ENCODE results near the gene PTGIR. TPM values are rescaled to one million over a fixed set of nuclear protein-coding genes. Genes with fewer than 3 reads are reported as not detected.

Gene PTGIR
- total and polyA plus RNA-seq, 4 experiments from 2014 or later: 0.11 to 1.9 (median 0.89) TPM

GRCh38 chr19:46609511-46610412, 15.1 kb downstream of the PTGIR start:
- peaks cover 49% of the 10 kb centered on the region for H3K36me3 ChIP-seq (ENCODE audit: insufficient read depth, low read length)
- no peaks in the 10 kb centered on the region for H3K9me3 ChIP-seq (ENCODE audit: control insufficient read depth in 1 of 2, low read length in 2 of 2)
- no peak overlapping the region for H3K4me3 ChIP-seq (ENCODE audit: low read length in 2 of 2)
- H3K4me1 Mint-ChIP-seq: peaks cover 40 to 81% (median 60%) of the 10 kb centered on the region in 4 donors
- POLR2A ChIA-PET (ENCODE audit: partially characterized antibody): interaction anchor here (4.7 to 12.4 kb wide), 2 partner anchors 9 to 52 kb away, joined by 43 to 301 read pairs; partner anchors contain the start of genes CALM3 and DACT3
- H3K27me3 Mint-ChIP-seq: no peaks in the 10 kb centered on the region
- H3K27me3 ChIP-seq (ENCODE audit: insufficient read depth, low read length): no peaks in the 10 kb centered on the region
- CTCF ChIA-PET (ENCODE audit: partially characterized antibody): interaction anchor here (5.5 to 11.6 kb wide), 2 partner anchors 9 to 55 kb away, joined by 77 to 188 read pairs; partner anchors contain the start of genes CALM3 and DACT3
- peak overlapping the region in 1 of 8 donors; percentile 51 for H3K4me3 Mint-ChIP-seq
- peak in 1 of 5 donors; percentile 25 for DNase-seq
- H3K27ac Mint-ChIP-seq: peak overlapping the region in 4 of 7 donors; percentile 30 to 83 (median 46)
- no peak overlapping the region for H3K27ac ChIP-seq (ENCODE audit: low read depth, low read length)
- peaks cover 35 to 52% of the 10 kb centered on the region in 2 donors for H3K36me3 Mint-ChIP-seq
- peaks cover 0 to 2% (median 0%) of the 10 kb centered on the region in 8 donors for H3K9me3 Mint-ChIP-seq
- intact Hi-C loops (cut with micrococcal nuclease): loop anchor here (5.0 kb wide), 2 partner anchors 108 to 138 kb away; partner anchors contain the start of genes FKRP, PRKD2 and STRN4
- H3K4me1 ChIP-seq (ENCODE audit: insufficient read depth, low read length): peaks cover 54% of the 10 kb centered on the region

- H3K27ac Mint-ChIP-seq: peak overlapping the region in 4 of 7 donors; percentile 35 to 90 (median 83)
- intact Hi-C loops (cut with micrococcal nuclease): no loop called here
- no peak overlapping the region for H3K27ac ChIP-seq (ENCODE audit: low read depth, low read length)
- ChIA-PET CTCF (ENCODE audit: partially characterized antibody) (interaction anchor here (4.2 kb wide), 1 partner anchor 53 kb away, joined by 16 read pairs; the partner anchor contains the start of gene DACT3), POLR2A (ENCODE audit: partially characterized antibody) (interaction anchor here (0.9 to 12.4 kb wide), 2 partner anchors 8 to 9 kb away, joined by 3 to 301 read pairs; partner anchors contain the start of gene CALM3)
- H3K4me1 Mint-ChIP-seq: peaks cover 35 to 81% (median 54%) of the 10 kb centered on the region in 4 donors
- H3K4me3 Mint-ChIP-seq: peak overlapping the region in 2 of 8 donors; percentile 35 to 52
- H3K36me3 Mint-ChIP-seq: peaks cover 35 to 52% of the 10 kb centered on the region in 2 donors
- H3K4me1 ChIP-seq (ENCODE audit: insufficient read depth, low read length): peaks cover 54% of the 10 kb centered on the region
- DNase-seq: peak in 1 of 5 donors; percentile 16
- H3K36me3 ChIP-seq (ENCODE audit: insufficient read depth, low read length): peaks cover 49% of the 10 kb centered on the region
- no peak overlapping the region for H3K4me3 ChIP-seq (ENCODE audit: low read length in 2 of 2)
- H3K27me3 ChIP-seq (ENCODE audit: insufficient read depth, low read length): no peaks in the 10 kb centered on the region
- no peaks in the 10 kb centered on the region for H3K27me3 Mint-ChIP-seq
- no peaks in the 10 kb centered on the region for H3K9me3 ChIP-seq (ENCODE audit: control insufficient read depth in 1 of 2, low read length in 2 of 2)
- H3K9me3 Mint-ChIP-seq: peaks cover 0 to 2% (median 0%) of the 10 kb centered on the region in 8 donors
Observed at GRCh38 chr19:46608581-46609345, 16.1 kb downstream of the PTGIR start.

GRCh38 chr19:46608178-46608577, 16.7 kb downstream of the PTGIR start:
- Mint-ChIP-seq H3K27me3 (no peaks in the 10 kb centered on the region), H3K9me3 (peaks cover 0 to 2% (median 0%) of the 10 kb centered on the region in 8 donors), H3K36me3 (peaks cover 35 to 56% of the 10 kb centered on the region in 2 donors), H3K4me3 (no peak overlapping the region), H3K27ac (peak overlapping the region in 5 of 7 donors; percentile 13 to 80 (median 60)), H3K4me1 (peaks cover 39 to 82% (median 56%) of the 10 kb centered on the region in 4 donors)
- Histone ChIP-seq H3K4me3 (ENCODE audit: low read length in 2 of 2) (no peak overlapping the region), H3K36me3 (ENCODE audit: insufficient read depth, low read length) (peaks cover 49% of the 10 kb centered on the region), H3K27ac (ENCODE audit: low read depth, low read length) (no peak overlapping the region), H3K27me3 (ENCODE audit: insufficient read depth, low read length) (no peaks in the 10 kb centered on the region), H3K4me1 (ENCODE audit: insufficient read depth, low read length) (peaks cover 58% of the 10 kb centered on the region), H3K9me3 (ENCODE audit: control insufficient read depth in 1 of 2, low read length in 2 of 2) (no peaks in the 10 kb centered on the region)
- intact Hi-C loops (cut with micrococcal nuclease): no loop called here
- POLR2A ChIA-PET (ENCODE audit: partially characterized antibody): interaction anchor here (0.9 kb wide), 2 partner anchors 10 to 53 kb away, joined by 3 to 5 read pairs; partner anchors contain the start of gene DACT3
- no peak for DNase-seq
- CTCF ChIA-PET (ENCODE audit: partially characterized antibody): interaction anchor here (0.8 to 4.2 kb wide), 2 partner anchors 10 to 53 kb away, joined by 3 to 16 read pairs; partner anchors contain the start of gene DACT3

GRCh38 chr19:46607448-46607841, 17.4 kb downstream of the PTGIR start:
- H3K27ac Mint-ChIP-seq: peak overlapping the region in 1 of 7 donors; percentile 60
- no peak overlapping the region for H3K4me3 ChIP-seq (ENCODE audit: low read length in 2 of 2)
- peaks cover 40 to 85% (median 58%) of the 10 kb centered on the region in 4 donors for H3K4me1 Mint-ChIP-seq
- ChIA-PET CTCF (ENCODE audit: partially characterized antibody) (interaction anchor here (0.5 to 4.2 kb wide), 4 partner anchors 9 to 64 kb away, joined by 3 to 16 read pairs (median 5); partner anchors contain the start of gene DACT3), POLR2A (ENCODE audit: partially characterized antibody) (interaction anchor here (0.5 to 0.9 kb wide), 2 partner anchors 11 to 54 kb away, joined by 5 to 6 read pairs; partner anchors contain the start of gene DACT3)
- H3K36me3 Mint-ChIP-seq: peaks cover 35 to 60% of the 10 kb centered on the region in 2 donors
- peaks cover 49% of the 10 kb centered on the region for H3K36me3 ChIP-seq (ENCODE audit: insufficient read depth, low read length)
- intact Hi-C loops (cut with micrococcal nuclease): no loop called here
- no peak for DNase-seq
- H3K9me3 ChIP-seq (ENCODE audit: control insufficient read depth in 1 of 2, low read length in 2 of 2): no peaks in the 10 kb centered on the region
- H3K4me1 ChIP-seq (ENCODE audit: insufficient read depth, low read length): peaks cover 61% of the 10 kb centered on the region
- H3K27me3 ChIP-seq (ENCODE audit: insufficient read depth, low read length): no peaks in the 10 kb centered on the region
- H3K4me3 Mint-ChIP-seq: no peak overlapping the region
- no peaks in the 10 kb centered on the region for H3K27me3 Mint-ChIP-seq
- H3K9me3 Mint-ChIP-seq: no peaks in the 10 kb centered on the region
- no peak overlapping the region for H3K27ac ChIP-seq (ENCODE audit: low read depth, low read length)

- no peaks in the 10 kb centered on the region for H3K9me3 ChIP-seq (ENCODE audit: control insufficient read depth in 1 of 2, low read length in 2 of 2)
- POLR2A ChIA-PET (ENCODE audit: partially characterized antibody): no interaction called here
- no peaks in the 10 kb centered on the region for H3K27me3 Mint-ChIP-seq
- H3K27me3 ChIP-seq (ENCODE audit: insufficient read depth, low read length): no peaks in the 10 kb centered on the region
- peaks cover 35 to 64% of the 10 kb centered on the region in 2 donors for H3K36me3 Mint-ChIP-seq
- H3K4me3 Mint-ChIP-seq: no peak overlapping the region
- no peak overlapping the region for H3K4me3 ChIP-seq (ENCODE audit: low read length in 2 of 2)
- peak in 1 of 5 donors; percentile 20 for DNase-seq
- peaks cover 58% of the 10 kb centered on the region for H3K4me1 ChIP-seq (ENCODE audit: insufficient read depth, low read length)
- H3K27ac ChIP-seq (ENCODE audit: low read depth, low read length): no peak overlapping the region
- H3K27ac Mint-ChIP-seq: peak overlapping the region in 3 of 7 donors; percentile 6 to 60 (median 53)
- CTCF ChIA-PET (ENCODE audit: partially characterized antibody): interaction anchor here (0.5 to 4.2 kb wide), 4 partner anchors 10 to 98 kb away, joined by 4 to 16 read pairs (median 5); partner anchors contain the start of gene DACT3
- no peaks in the 10 kb centered on the region for H3K9me3 Mint-ChIP-seq
- peaks cover 34 to 84% (median 58%) of the 10 kb centered on the region in 4 donors for H3K4me1 Mint-ChIP-seq
- H3K36me3 ChIP-seq (ENCODE audit: insufficient read depth, low read length): peaks cover 49% of the 10 kb centered on the region
- intact Hi-C loops (cut with micrococcal nuclease): no loop called here
Observed at GRCh38 chr19:46606681-46607447, 18.0 kb downstream of the PTGIR start.

GRCh38 chr19:46606019-46606418, 18.9 kb downstream of the PTGIR start:
- H3K27ac Mint-ChIP-seq: peak overlapping the region in 5 of 7 donors; percentile 5 to 65 (median 52)
- DNase-seq: peak in 1 of 5 donors; percentile 28
- ChIA-PET CTCF (ENCODE audit: partially characterized antibody) (interaction anchor here (0.8 to 4.2 kb wide), 4 partner anchors 9 to 99 kb away, joined by 3 to 16 read pairs (median 4); partner anchors contain the start of gene DACT3), POLR2A (ENCODE audit: partially characterized antibody) (no interaction called here)
- no peaks in the 10 kb centered on the region for H3K27me3 Mint-ChIP-seq
- Histone ChIP-seq H3K27ac (ENCODE audit: low read depth, low read length) (no peak overlapping the region), H3K36me3 (ENCODE audit: insufficient read depth, low read length) (peaks cover 49% of the 10 kb centered on the region), H3K9me3 (ENCODE audit: control insufficient read depth in 1 of 2, low read length in 2 of 2) (no peaks in the 10 kb centered on the region), H3K4me3 (ENCODE audit: low read length in 2 of 2) (no peak overlapping the region), H3K4me1 (ENCODE audit: insufficient read depth, low read length) (peaks cover 49% of the 10 kb centered on the region), H3K27me3 (ENCODE audit: insufficient read depth, low read length) (no peaks in the 10 kb centered on the region)
- H3K36me3 Mint-ChIP-seq: peaks cover 35 to 63% of the 10 kb centered on the region in 2 donors
- peaks cover 26 to 76% (median 53%) of the 10 kb centered on the region in 4 donors for H3K4me1 Mint-ChIP-seq
- no peaks in the 10 kb centered on the region for H3K9me3 Mint-ChIP-seq
- H3K4me3 Mint-ChIP-seq: peak overlapping the region in 2 of 8 donors; percentile 30 to 52
- intact Hi-C loops (cut with micrococcal nuclease): no loop called here
